Tibial artery (tissue), 4 donors: ENCODE measurements around the gene NECAB3.

Experiments used
- DNase-seq, 2 donors: peaks; one replicate each; pipeline ENCODE4 v3.0.0-alpha.2; 2019
- H3K27ac ChIP-seq, 2 donors: fragments of 200-600 bp; sonication (generic) in 1 of 2; 1 replicate in 1 of 2; 2 replicates in 1 of 2; pipeline ENCODE4 v1.5.1; 2018 to 2019; ENCODE audit warnings: mild to moderate bottlenecking in 1 of 2
- H3K27me3 ChIP-seq, 2 donors: fragments of 200-600 bp; sonication (generic) in 1 of 2; one replicate each; pipeline versions ENCODE4 v1.5.1 to v1.6.0; 2016 to 2019
- H3K36me3 ChIP-seq, 3 donors: fragments of 200-600 bp; sonication (generic) in 2 of 3; one replicate each; pipeline ENCODE4 v1.5.1; 2016 to 2019; ENCODE audit warnings: mild to moderate bottlenecking in 2 of 3
- H3K4me1 ChIP-seq, 4 donors: fragments of 200-600 bp; sonication (generic) in 2 of 4; 1 replicate in 3 of 4; 2 replicates in 1 of 4; pipeline ENCODE4 v1.5.1; 2016 to 2019
- H3K4me3 ChIP-seq, 2 donors: fragments of 200-600 bp; sonication (generic) in 1 of 2; 1 replicate in 1 of 2; 2 replicates in 1 of 2; pipeline ENCODE4 v1.5.1; 2018 to 2019; ENCODE audit warnings: mild to moderate bottlenecking in 2 of 2
- H3K9me3 ChIP-seq, 3 donors: fragments of 200-600 bp; sonication (generic) in 1 of 3; one replicate each; pipeline ENCODE4 v1.5.1; 2016 to 2019
- intact Hi-C: fragments of 100-400 bp; cut with DNase I; formaldehyde crosslinking; loops from one replicate; pipeline ENCODE4 v1.15.0; 2023; ENCODE audit warnings: low total_unique reads
- TF ChIP-seq, protein P1 (sequence below), 2 experiments: fragments of 200-600 bp in 1 of 2; fragments of 450-650 bp in 1 of 2; IDR thresholded peaks; one replicate each; pipeline ENCODE4 v1.5.1; 2017 to 2019; ENCODE audit warnings: antibody characterized with exemption in 2 of 2, mild to moderate bottlenecking in 1 of 2, moderate library complexity in 1 of 2

NECAB3 gene

DNA sequence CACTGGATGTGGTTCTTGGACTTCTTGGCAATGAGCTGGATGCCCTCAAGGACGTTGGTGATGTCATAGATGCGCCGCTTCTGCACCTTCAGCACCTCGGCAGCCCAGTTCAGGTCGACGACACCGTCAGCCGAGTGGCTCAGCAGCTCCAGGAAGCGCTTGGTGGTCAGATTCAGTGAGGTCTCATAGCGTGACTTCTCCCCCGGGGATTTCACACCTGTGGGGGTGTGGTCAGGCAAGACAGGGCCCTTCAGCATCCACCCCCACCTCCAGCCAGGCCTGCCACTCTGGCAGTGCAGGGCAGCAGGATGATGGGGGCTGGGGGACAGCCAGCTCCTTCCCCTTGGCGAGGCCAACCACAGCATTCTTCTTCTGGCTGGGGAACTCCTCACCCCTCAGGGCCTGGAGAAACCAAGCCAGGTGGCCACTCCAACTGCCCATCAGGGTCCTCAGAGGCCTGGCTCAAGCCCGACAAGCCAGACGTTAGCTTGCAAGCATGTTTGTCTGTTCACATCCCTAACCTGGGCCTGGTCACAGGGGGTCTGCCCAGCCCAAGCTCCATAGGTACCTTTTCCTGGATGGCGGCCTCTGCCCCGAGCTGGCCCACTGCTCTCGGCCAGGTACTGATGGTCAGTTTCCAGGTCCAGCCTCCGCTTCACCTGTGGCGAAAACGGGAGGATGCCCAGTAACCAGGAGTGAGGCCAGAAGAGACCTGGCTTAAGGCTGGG lies 5.7 kb upstream of the NECAB3 start:
- Histone ChIP-seq H3K4me3 (no peak overlapping the region), H3K9me3 (no peaks in the 10 kb centered on the region), H3K4me1 (peaks cover 0 to 47% (median 40%) of the 10 kb centered on the region in 4 donors), H3K36me3 (no peaks in the 10 kb centered on the region), H3K27ac (peak overlapping the region; percentile 55 to 63), H3K27me3 (no peaks in the 10 kb centered on the region)
- intact Hi-C loops = loop anchor here (10.0 kb wide), 1 partner anchor 55 kb away; the partner anchor contains the start of gene ZNF341
- TF ChIP-seq, protein P1, sequence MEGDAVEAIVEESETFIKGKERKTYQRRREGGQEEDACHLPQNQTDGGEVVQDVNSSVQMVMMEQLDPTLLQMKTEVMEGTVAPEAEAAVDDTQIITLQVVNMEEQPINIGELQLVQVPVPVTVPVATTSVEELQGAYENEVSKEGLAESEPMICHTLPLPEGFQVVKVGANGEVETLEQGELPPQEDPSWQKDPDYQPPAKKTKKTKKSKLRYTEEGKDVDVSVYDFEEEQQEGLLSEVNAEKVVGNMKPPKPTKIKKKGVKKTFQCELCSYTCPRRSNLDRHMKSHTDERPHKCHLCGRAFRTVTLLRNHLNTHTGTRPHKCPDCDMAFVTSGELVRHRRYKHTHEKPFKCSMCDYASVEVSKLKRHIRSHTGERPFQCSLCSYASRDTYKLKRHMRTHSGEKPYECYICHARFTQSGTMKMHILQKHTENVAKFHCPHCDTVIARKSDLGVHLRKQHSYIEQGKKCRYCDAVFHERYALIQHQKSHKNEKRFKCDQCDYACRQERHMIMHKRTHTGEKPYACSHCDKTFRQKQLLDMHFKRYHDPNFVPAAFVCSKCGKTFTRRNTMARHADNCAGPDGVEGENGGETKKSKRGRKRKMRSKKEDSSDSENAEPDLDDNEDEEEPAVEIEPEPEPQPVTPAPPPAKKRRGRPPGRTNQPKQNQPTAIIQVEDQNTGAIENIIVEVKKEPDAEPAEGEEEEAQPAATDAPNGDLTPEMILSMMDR (IDR thresholded peaks at IDR 0.05) = no peak
- peak in 1 of 2 donors; percentile 16 for DNase-seq

DNA sequence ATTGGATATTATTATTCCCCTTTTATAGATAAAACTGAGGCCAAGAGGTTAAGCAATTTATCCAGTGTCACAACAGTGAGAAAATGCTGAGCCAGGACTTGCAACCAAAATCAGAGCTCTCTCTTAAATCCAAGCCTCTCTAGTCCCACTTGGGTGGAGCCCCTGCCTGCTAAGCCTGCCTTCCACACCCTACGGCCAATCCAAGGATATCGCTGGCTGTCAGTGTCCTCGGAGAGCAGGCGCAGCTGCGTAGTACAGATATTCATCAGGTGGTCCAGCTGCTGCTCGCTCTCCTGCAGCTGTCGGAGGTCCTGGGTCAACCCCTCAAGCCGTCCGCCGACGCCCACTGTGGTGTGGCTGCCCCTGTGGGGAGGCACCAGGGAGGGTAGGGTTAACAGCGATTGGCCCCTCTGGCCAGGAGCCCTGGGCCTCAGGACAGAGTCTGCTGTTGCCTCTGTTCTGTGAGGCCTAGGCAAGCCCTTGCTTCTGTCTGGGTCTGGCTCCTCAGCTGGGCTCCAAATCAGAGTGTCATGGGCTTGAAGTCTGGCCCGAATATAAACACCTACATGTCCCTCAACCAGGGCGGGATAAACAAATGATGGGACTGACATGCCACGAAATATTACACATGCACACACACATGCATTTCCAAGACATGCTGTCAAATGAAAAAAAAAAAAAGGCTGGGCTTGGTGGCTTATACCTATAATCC lies 3.9 kb upstream of the NECAB3 start:
- TF ChIP-seq, protein P1 (IDR thresholded peaks at IDR 0.05) = no peak
- Histone ChIP-seq H3K27me3 (no peaks in the 10 kb centered on the region), H3K4me3 (no peak overlapping the region), H3K36me3 (no peaks in the 10 kb centered on the region), H3K4me1 (peaks cover 0 to 58% (median 51%) of the 10 kb centered on the region in 4 donors), H3K9me3 (no peaks in the 10 kb centered on the region), H3K27ac (peak overlapping the region in 1 of 2 donors; percentile 98)
- intact Hi-C loops = no loop called here
- no peak for DNase-seq

DNA sequence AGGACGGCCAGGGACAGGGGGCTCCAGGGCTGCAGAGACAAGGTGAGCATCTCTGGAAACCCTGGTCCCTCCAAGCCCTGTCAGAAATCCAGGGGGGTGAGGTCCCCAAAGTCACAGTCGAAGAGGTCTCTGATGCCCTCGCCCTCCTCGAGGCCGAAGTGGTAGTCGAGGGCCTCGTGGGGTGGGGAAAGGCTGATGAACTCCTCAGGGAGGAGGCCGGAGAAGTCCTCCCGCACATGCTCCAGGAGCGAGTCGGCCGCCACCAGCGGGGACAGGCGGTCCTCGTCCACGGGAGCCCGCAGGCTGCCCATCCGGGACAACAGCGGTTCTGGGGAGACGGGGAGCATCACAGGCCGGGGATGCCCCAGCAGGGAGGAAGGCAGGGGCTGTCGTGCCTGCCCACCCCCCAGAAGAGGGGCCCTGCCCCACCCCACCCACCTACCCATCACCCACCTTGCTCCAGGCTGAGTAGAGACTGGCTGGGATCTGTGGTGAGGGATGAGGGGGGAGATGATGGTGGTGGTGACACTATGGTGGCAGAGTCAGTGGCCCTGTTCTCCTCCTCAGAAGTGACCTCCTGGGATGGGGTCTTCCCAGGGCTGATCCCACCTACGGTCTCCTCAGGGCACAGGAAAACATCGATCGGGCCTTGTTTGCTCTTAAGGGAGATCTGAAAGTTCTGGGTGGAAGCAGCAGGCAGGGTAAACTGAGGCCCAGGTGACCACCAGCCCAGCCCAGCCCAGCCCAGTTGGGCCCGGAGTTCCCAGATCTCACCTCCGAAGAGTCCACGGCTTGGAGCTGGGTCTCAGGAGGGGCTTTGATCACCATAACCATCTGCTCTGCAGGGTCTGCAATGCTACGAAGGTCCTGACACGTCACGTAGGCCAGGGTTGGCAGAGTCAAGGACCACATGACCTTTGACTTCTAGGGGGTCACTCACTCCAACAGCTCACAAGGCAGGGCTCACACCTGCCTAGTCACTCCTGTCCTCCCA lies 2.7 kb upstream of the NECAB3 start:
- H3K27me3 ChIP-seq = no peaks in the 10 kb centered on the region
- TF ChIP-seq, protein P1 (IDR thresholded peaks at IDR 0.05) = no peak
- H3K4me3 ChIP-seq = no peak overlapping the region
- intact Hi-C loops = no loop called here
- H3K9me3 ChIP-seq = no peaks in the 10 kb centered on the region
- no peaks in the 10 kb centered on the region for H3K36me3 ChIP-seq
- peaks cover 0 to 68% (median 62%) of the 10 kb centered on the region in 4 donors for H3K4me1 ChIP-seq
- H3K27ac ChIP-seq = peak overlapping the region; percentile 98
- DNase-seq = no peak

- TF ChIP-seq, protein P1 (IDR thresholded peaks at IDR 0.05) = no peak
- H3K9me3 ChIP-seq = no peaks in the 10 kb centered on the region
- no peaks in the 10 kb centered on the region for H3K27me3 ChIP-seq
- H3K27ac ChIP-seq = peak overlapping the region; percentile 98
- DNase-seq = no peak
- H3K36me3 ChIP-seq = peaks cover 0 to 6% (median 0%) of the 10 kb centered on the region in 3 donors
- no peak overlapping the region for H3K4me3 ChIP-seq
- peaks cover 0 to 68% (median 57%) of the 10 kb centered on the region in 4 donors for H3K4me1 ChIP-seq
- intact Hi-C loops = no loop called here
Measured at GRCh38 chr20:33676121-33676520, 1.9 kb upstream of the NECAB3 start.
